NT2/D1 (cell line): ENCODE measurements around the gene NYNRIN.

Experiments
- YY1 ChIP-seq: IDR thresholded peaks from 2 replicates; pipeline ENCODE4 v1.6.1; 2011; ENCODE audit not compliant: insufficient read length, insufficient read depth
- ZNF274 ChIP-seq: IDR thresholded peaks from 2 replicates; pipeline ENCODE4 v1.6.1; 2011; ENCODE audit warnings: mild to moderate bottlenecking, low read depth, low read length

GRCh38 chr14:24439830-24440605, 41.2 kb downstream of the NYNRIN start:
- TF ChIP-seq YY1: no peak
- TF ChIP-seq ZNF274: no peak
